Right atrium auricular region (tissue), 2 donors: Measurements from ENCODE around the gene JAKMIP2. TPM values are rescaled to one million over a fixed set of nuclear protein-coding genes. Genes with fewer than 3 reads are reported as not detected.
A peak's percentile ranks its signal among the peaks of the same experiment; 100 is the strongest.
"Not testable (repeated sequence)": the region's sequence is repeated elsewhere in the genome, so short reads cannot be mapped to it uniquely, and the experiment has no call there.

Source experiments
- DNase-seq: peaks from one replicate; pipeline ENCODE4 v3.0.0-alpha.2; 2019; ENCODE audit warnings: low spot score
- H3K27ac ChIP-seq, 2 donors: fragments of 200-600 bp; sonication (generic); 1 replicate in 1 of 2; 2 replicates in 1 of 2; pipeline ENCODE4 v1.5.1; 2016 to 2019
- H3K27me3 ChIP-seq, 2 donors: fragments of 200-600 bp; sonication (generic); one replicate each; pipeline versions ENCODE4 v1.5.1 to v1.6.0; 2017 to 2019
- H3K36me3 ChIP-seq: fragments of 200-600 bp; sonication (generic); one replicate; pipeline ENCODE4 v1.5.1; 2016
- H3K4me1 ChIP-seq, 2 donors: fragments of 200-600 bp; sonication (generic); one replicate each; pipeline versions ENCODE4 v1.5.1 to v1.6.0; 2017 to 2019
- H3K4me3 ChIP-seq, 2 donors: fragments of 200-600 bp; sonication (generic); 1 replicate in 1 of 2; 2 replicates in 1 of 2; pipeline ENCODE4 v1.5.1; 2017 to 2019; ENCODE audit warnings: mild to moderate bottlenecking in 1 of 2, moderate library complexity in 1 of 2
- H3K9me3 ChIP-seq, 2 donors: fragments of 200-600 bp; sonication (generic); one replicate each; pipeline ENCODE4 v1.5.1; 2019
- CTCF ChIP-seq, 2 donors: fragments of 200-600 bp; sonication (generic); IDR thresholded peaks; one replicate each; pipeline ENCODE4 v1.5.1; 2019; ENCODE audit warnings: antibody characterized with exemption in 2 of 2
- total RNA-seq, 2 donors: library from RNA; depleted of rRNA; stranded (reverse); fragments of >200 nt; gene quantifications; one replicate each; pipeline ENCODE4 v1.1.0, GENCODE V29; 2016

Gene JAKMIP2
- total RNA-seq, 2 donors from 2014 or later: 0.16 to 0.33 TPM

DNA sequence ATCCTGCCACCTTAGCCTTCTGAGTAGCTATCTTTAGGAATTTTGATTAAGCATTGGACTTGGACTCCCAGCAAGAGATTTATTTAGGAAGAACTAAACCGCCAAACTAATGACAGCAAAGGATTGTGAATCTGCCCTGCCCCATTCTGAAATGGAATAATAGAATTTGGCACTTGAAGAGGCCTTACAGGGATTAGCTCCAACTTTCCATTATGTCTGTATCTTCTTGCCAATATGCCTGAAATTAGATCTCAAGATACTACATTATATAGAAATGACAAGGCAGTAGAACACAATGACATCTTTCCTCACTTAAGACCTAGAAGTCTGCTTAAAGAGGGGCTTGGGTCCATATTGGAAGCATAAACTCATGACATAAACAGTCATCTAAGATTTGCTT is 195.7 kb downstream of the JAKMIP2 start:
- no peak for TF ChIP-seq CTCF (IDR thresholded peaks at IDR 0.05)
- no peaks in the 10 kb centered on the region for H3K4me1 ChIP-seq
- H3K27me3 ChIP-seq: no peaks in the 10 kb centered on the region
- no peaks in the 10 kb centered on the region for H3K36me3 ChIP-seq
- no peak overlapping the region for H3K27ac ChIP-seq
- no peaks in the 10 kb centered on the region for H3K9me3 ChIP-seq
- no peak overlapping the region for H3K4me3 ChIP-seq
- DNase-seq: no peak

- Histone ChIP-seq H3K4me3 (no peak overlapping the region), H3K9me3 (no peaks in the 10 kb centered on the region), H3K27me3 (no peaks in the 10 kb centered on the region), H3K27ac (no peak overlapping the region), H3K4me1 (no peaks in the 10 kb centered on the region), H3K36me3 (no peaks in the 10 kb centered on the region)
- no peak for TF ChIP-seq CTCF (IDR thresholded peaks at IDR 0.05)
- DNase-seq: no peak
Observed at GRCh38 chr5:147586221-147586620, 196.3 kb downstream of the JAKMIP2 start.

GRCh38 chr5:147582272-147582671 is 200.3 kb downstream of the JAKMIP2 start:
- not testable (repeated sequence) for DNase-seq, H3K27me3 ChIP-seq, H3K4me1 ChIP-seq, H3K9me3 ChIP-seq, H3K4me3 ChIP-seq, H3K36me3 ChIP-seq, H3K27ac ChIP-seq

GRCh38 chr5:147580418-147580817 is 202.1 kb downstream of the JAKMIP2 start:
- not testable (repeated sequence) for H3K4me1 ChIP-seq, H3K9me3 ChIP-seq, H3K27me3 ChIP-seq, H3K27ac ChIP-seq, H3K4me3 ChIP-seq, DNase-seq, H3K36me3 ChIP-seq

GRCh38 chr5:147578228-147579024 is 204.1 kb downstream of the JAKMIP2 start:
- Histone ChIP-seq H3K4me3 (peak overlapping the region in 1 of 2 donors; percentile 21), H3K27ac (no peak overlapping the region), H3K36me3 (no peaks in the 10 kb centered on the region), H3K4me1 (peaks cover 0 to 6% of the 10 kb centered on the region in 2 donors), H3K27me3 (no peaks in the 10 kb centered on the region), H3K9me3 (peaks cover 0 to 9% of the 10 kb centered on the region in 2 donors)
- peak in 1 of 2 donors; percentile 73 for TF ChIP-seq CTCF (IDR thresholded peaks at IDR 0.05)
- no peak for DNase-seq

DNA sequence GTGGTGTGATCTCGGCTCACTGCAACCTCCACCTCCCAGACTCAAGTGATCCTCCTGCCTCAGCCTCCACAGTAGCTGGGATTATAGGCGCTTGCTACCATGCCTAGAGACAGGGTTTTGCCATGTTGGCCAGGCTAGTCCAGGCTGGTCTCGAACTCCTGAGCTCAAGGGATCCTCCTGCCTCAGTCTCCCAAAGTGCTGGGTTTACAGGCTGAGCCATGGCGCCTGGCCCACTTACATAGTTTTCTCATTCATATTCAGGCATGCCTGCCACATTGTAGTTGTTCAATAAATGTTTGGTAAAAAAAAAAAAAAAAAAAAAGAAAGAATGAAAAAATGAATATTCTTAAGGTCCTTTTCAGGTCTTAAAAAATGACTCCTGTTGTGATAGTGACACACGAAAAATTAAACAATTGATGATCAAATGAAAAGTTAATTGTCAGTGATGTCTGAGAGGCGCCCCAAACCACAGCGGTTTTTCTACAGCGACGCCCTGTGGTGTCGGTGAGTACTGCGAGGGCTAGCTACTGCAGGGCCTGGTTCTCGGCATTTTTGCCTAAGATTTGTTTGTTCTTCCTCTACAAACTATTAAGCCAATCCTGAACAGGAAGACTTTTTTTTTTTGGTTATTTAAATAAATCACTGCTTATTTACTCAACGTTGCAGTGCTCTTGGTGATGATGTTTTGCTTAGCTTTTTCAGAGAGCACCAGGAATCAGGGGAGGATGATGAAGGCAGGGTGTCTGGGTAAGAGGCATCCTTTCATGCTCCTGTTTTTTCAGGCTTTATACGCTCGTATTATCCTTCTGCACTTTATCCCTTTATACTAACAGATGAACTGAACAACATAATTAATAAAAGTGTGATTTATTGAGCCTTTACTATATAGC is 205.6 kb downstream of the JAKMIP2 start:
- Histone ChIP-seq H3K4me3 (no peak overlapping the region), H3K27ac (no peak overlapping the region), H3K9me3 (peaks cover 0 to 9% of the 10 kb centered on the region in 2 donors), H3K4me1 (peaks cover 0 to 6% of the 10 kb centered on the region in 2 donors), H3K27me3 (no peaks in the 10 kb centered on the region), H3K36me3 (no peaks in the 10 kb centered on the region)
- peak; percentile 84 to 90 for TF ChIP-seq CTCF (IDR thresholded peaks at IDR 0.05)
- DNase-seq: no peak
